Measurements from ENCODE around the gene ROPN1L.

ROPN1L gene

GRCh38 chr5:10497554-10497953 lies 55.9 kb downstream of the ROPN1L start:
- TF ChIP-seq, protein P1, sequence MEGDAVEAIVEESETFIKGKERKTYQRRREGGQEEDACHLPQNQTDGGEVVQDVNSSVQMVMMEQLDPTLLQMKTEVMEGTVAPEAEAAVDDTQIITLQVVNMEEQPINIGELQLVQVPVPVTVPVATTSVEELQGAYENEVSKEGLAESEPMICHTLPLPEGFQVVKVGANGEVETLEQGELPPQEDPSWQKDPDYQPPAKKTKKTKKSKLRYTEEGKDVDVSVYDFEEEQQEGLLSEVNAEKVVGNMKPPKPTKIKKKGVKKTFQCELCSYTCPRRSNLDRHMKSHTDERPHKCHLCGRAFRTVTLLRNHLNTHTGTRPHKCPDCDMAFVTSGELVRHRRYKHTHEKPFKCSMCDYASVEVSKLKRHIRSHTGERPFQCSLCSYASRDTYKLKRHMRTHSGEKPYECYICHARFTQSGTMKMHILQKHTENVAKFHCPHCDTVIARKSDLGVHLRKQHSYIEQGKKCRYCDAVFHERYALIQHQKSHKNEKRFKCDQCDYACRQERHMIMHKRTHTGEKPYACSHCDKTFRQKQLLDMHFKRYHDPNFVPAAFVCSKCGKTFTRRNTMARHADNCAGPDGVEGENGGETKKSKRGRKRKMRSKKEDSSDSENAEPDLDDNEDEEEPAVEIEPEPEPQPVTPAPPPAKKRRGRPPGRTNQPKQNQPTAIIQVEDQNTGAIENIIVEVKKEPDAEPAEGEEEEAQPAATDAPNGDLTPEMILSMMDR (IDR thresholded peaks at IDR 0.05; ENCODE audit: low read depth, low read length): no peak
- no peak overlapping the region for H3K4me3 ChIP-seq (ENCODE audit: low read depth, low read length)

GRCh38 chr5:10498350-10498749 lies 56.7 kb downstream of the ROPN1L start:
- TF ChIP-seq, protein P1 (IDR thresholded peaks at IDR 0.05; ENCODE audit: low read depth, low read length): no peak
- no peak overlapping the region for H3K4me3 ChIP-seq (ENCODE audit: low read depth, low read length)

DNA sequence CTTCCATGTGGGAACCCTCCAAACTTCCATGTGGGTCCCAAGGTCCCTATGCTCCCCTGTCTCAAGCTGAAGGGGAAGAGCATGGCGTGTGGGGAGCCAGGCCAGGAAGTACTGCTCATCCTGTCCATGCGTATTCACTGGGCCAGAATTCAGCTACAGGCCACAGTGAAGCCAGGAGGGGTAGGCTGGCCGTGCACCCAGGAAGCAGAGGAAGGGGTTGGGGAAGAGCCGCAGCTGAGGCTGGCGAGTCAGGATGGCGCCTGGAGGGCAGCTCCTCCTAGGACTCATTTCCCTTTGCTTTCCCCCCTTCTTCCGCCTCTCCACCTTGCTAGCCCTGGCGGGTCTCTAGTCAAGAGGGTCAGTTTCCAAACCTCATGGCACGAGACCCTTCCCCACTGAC lies 57.4 kb downstream of the ROPN1L start:
- TF ChIP-seq, protein P1 (IDR thresholded peaks at IDR 0.05; ENCODE audit: low read depth, low read length): no peak
- no peak overlapping the region for H3K4me3 ChIP-seq (ENCODE audit: low read depth, low read length)

DNA sequence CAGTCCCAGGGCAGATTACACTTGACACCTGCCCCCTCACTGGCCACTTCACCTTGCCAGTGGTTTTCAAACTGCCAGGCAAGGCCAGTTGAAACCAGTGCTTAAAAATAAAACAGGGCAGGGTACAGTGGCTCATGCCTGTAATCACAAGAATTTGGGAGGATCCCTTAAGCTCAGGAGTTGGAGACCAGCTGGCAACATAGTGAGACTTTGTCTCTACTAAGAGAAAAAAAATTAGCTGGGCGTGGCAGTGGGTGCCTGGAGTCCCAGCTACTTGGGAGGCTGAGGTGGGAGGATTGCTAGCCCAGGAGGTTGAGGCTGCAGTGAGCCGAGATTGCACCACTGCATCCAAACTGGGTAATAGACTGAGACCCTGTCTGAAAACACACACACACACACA lies 58.1 kb downstream of the ROPN1L start:
- no peak overlapping the region for H3K4me3 ChIP-seq (ENCODE audit: low read depth, low read length)
- TF ChIP-seq, protein P1 (IDR thresholded peaks at IDR 0.05; ENCODE audit: low read depth, low read length): no peak

DNA sequence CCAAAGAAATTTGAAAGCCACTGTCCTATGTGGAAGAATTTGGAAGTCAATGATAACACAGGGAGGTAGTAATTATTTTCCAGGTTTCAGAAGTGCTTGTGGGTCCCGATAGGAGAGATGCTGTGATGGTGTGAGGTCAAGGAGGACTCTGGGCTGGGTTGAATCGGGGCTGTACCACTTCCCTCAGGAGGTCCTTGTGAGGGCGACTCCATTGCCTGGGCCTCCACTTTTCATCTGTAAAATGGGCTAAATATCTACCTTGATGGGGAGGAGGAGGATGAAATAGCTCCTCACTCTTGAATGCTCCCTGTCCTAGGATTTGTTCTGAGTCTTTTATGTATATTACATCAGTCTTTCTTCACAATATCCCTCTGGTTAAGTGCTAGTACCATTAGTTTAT lies 59.0 kb downstream of the ROPN1L start:
- H3K4me3 ChIP-seq (ENCODE audit: low read depth, low read length): no peak overlapping the region

GRCh38 chr5:10501554-10502075 lies 59.9 kb downstream of the ROPN1L start:
- TF ChIP-seq, protein P1 (IDR thresholded peaks at IDR 0.05; ENCODE audit: low read depth, low read length): no peak
- H3K4me3 ChIP-seq (ENCODE audit: low read depth, low read length): no peak overlapping the region

More for the DNA sequence above, 59.0 kb downstream of the ROPN1L start:
- TF ChIP-seq, protein P1 (IDR thresholded peaks at IDR 0.05; ENCODE audit: low read depth, low read length): no peak

- TF ChIP-seq, protein P1 (IDR thresholded peaks at IDR 0.05; ENCODE audit: low read depth, low read length): no peak
- H3K4me3 ChIP-seq (ENCODE audit: low read depth, low read length): no peak overlapping the region
Observed at GRCh38 chr5:10502130-10502529, 60.5 kb downstream of the ROPN1L start.

Data from WI38 (cell line).